ENCODE results near the gene SCUBE2. TPM values are rescaled to one million over a fixed set of nuclear protein-coding genes. Genes with fewer than 3 reads are reported as not detected.

The SCUBE2 gene
- polyA plus RNA-seq, 2 of the 4 experiments (the other 2 are of a cell fraction) = 0.49 to 0.63 TPM

DNA sequence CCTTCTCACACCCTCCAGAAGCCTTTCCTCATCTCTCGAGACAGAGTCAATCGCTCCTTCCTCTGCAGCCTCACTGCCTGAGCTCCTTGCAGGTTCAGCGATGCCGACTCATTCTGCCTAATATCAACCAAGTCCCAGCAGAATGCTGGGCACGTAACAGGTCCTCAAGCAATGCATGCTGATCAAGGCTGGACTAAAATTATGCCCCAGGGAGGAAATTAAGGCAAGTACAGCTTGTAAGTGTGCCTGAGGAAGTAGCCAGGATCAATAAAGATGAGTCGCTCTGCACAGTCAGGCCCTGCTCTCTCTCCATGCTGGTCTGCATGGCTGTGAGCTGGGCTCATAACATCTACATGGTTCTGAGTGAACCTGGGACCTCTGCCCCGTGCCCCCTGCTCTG lies 62.0 kb downstream of the SCUBE2 start:
- TF ChIP-seq, protein P1, sequence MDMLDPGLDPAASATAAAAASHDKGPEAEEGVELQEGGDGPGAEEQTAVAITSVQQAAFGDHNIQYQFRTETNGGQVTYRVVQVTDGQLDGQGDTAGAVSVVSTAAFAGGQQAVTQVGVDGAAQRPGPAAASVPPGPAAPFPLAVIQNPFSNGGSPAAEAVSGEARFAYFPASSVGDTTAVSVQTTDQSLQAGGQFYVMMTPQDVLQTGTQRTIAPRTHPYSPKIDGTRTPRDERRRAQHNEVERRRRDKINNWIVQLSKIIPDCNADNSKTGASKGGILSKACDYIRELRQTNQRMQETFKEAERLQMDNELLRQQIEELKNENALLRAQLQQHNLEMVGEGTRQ (IDR thresholded peaks at IDR 0.05) = no peak
- TF ChIP-seq, protein P2, sequence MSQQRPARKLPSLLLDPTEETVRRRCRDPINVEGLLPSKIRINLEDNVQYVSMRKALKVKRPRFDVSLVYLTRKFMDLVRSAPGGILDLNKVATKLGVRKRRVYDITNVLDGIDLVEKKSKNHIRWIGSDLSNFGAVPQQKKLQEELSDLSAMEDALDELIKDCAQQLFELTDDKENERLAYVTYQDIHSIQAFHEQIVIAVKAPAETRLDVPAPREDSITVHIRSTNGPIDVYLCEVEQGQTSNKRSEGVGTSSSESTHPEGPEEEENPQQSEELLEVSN (IDR thresholded peaks at IDR 0.05; ENCODE audit: borderline replicate concordance, low read depth) = no peak
- TF ChIP-seq TP53 (CRISPR knock-in tag; IDR thresholded peaks at IDR 0.05) (no peak), RCOR1 (IDR thresholded peaks at IDR 0.05; ENCODE audit: low read depth, low read length) (no peak)
- Histone ChIP-seq H3K27ac (no peak overlapping the region), H3K9me3 (no peaks in the 10 kb centered on the region), H3K4me1 (no peaks in the 10 kb centered on the region), H3K4me3 (no peak overlapping the region), H3K4me2 (no peak overlapping the region)
- CTCF ChIA-PET = interaction anchor here (0.7 to 4.6 kb wide), 4 partner anchors 10 to 110 kb away, joined by 3 to 48 read pairs (median 3); no protein-coding TSS in a partner anchor
- FAIRE-seq (no peak), DNase-seq (ENCODE audit: low read depth in 1 of 2, low spot score in 1 of 2) (no peak), ATAC-seq (no peak)
- POLR2A ChIA-PET = no interaction called here
- 70% methylated on average over 7 of the region's 7 CpGs for WGBS (ENCODE audit: missing lambda C conversion rate)

DNA sequence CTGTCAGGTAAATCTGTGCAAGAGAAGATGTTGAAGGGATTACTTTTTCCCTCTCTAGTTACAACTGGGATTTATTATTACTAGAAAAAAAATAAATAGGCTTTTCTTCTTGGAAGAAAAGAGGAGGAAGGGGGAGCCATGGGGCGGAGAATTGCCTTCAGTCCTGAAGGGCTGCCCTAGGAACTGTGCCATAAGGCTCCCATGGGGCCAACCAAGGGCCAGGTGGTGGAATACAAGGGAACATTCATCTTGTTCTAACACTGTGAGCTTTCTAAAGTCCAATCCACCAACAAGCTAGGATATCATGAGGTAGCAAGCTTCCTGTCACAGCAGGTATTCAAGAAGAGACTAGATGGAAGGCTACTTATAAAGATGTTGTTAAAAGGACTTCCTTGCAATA lies 62.8 kb downstream of the SCUBE2 start:
- POLR2A ChIA-PET = no interaction called here
- no peak for ATAC-seq
- CTCF ChIA-PET = interaction anchor here (1.0 to 4.6 kb wide), 6 partner anchors 10 to 111 kb away, joined by 3 to 48 read pairs (median 4); no protein-coding TSS in a partner anchor
- Histone ChIP-seq H3K4me2 (no peak overlapping the region), H3K4me1 (no peaks in the 10 kb centered on the region), H3K4me3 (no peak overlapping the region), H3K27ac (no peak overlapping the region), H3K9me3 (no peaks in the 10 kb centered on the region)
- no peak for FAIRE-seq
- 88% methylated on average over 1 of the region's 1 CpG for WGBS (ENCODE audit: missing lambda C conversion rate)
- DNase-seq (ENCODE audit: low read depth in 1 of 2, low spot score in 1 of 2) = no peak
- TF ChIP-seq KDM5A (IDR thresholded peaks at IDR 0.05) (no peak), MAZ (IDR thresholded peaks at IDR 0.05; ENCODE audit: borderline replicate concordance, low read depth, low read length) (no peak), HOXA7 (CRISPR knock-in tag; IDR thresholded peaks at IDR 0.05) (no peak), ZNF302 (CRISPR knock-in tag; IDR thresholded peaks at IDR 0.05) (no peak), RCOR1 (IDR thresholded peaks at IDR 0.05; ENCODE audit: low read depth, low read length) (no peak), MAFK (IDR thresholded peaks at IDR 0.05; ENCODE audit: partially characterized antibody) (no peak), NFE2L2 (conservative IDR thresholded peaks at IDR 0.05; ENCODE audit: low read length) (no peak), NPAS2 (CRISPR knock-in tag; IDR thresholded peaks at IDR 0.05; ENCODE audit: borderline replicate concordance) (no peak), HEYL (CRISPR knock-in tag; IDR thresholded peaks at IDR 0.05) (no peak), ZC3H11A (IDR thresholded peaks at IDR 0.05) (no peak), TFCP2L1 (CRISPR knock-in tag; IDR thresholded peaks at IDR 0.05) (no peak), CEBPB (IDR thresholded peaks at IDR 0.05) (no peak), POLR2AphosphoS2 (conservative IDR thresholded peaks at IDR 0.05; ENCODE audit: low read length) (no peak), ZSCAN20 (CRISPR knock-in tag; IDR thresholded peaks at IDR 0.05) (no peak)
- TF ChIP-seq, protein P3, sequence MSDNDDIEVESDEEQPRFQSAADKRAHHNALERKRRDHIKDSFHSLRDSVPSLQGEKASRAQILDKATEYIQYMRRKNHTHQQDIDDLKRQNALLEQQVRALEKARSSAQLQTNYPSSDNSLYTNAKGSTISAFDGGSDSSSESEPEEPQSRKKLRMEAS (IDR thresholded peaks at IDR 0.05) = no peak
- TF ChIP-seq, protein P4, sequence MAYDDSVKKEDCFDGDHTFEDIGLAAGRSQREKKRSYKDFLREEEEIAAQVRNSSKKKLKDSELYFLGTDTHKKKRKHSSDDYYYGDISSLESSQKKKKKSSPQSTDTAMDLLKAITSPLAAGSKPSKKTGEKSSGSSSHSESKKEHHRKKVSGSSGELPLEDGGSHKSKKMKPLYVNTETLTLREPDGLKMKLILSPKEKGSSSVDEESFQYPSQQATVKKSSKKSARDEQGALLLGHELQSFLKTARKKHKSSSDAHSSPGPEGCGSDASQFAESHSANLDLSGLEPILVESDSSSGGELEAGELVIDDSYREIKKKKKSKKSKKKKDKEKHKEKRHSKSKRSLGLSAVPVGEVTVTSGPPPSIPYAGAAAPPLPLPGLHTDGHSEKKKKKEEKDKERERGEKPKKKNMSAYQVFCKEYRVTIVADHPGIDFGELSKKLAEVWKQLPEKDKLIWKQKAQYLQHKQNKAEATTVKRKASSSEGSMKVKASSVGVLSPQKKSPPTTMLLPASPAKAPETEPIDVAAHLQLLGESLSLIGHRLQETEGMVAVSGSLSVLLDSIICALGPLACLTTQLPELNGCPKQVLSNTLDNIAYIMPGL (CRISPR knock-in tag; IDR thresholded peaks at IDR 0.05; ENCODE audit: borderline replicate concordance) = no peak

DNA sequence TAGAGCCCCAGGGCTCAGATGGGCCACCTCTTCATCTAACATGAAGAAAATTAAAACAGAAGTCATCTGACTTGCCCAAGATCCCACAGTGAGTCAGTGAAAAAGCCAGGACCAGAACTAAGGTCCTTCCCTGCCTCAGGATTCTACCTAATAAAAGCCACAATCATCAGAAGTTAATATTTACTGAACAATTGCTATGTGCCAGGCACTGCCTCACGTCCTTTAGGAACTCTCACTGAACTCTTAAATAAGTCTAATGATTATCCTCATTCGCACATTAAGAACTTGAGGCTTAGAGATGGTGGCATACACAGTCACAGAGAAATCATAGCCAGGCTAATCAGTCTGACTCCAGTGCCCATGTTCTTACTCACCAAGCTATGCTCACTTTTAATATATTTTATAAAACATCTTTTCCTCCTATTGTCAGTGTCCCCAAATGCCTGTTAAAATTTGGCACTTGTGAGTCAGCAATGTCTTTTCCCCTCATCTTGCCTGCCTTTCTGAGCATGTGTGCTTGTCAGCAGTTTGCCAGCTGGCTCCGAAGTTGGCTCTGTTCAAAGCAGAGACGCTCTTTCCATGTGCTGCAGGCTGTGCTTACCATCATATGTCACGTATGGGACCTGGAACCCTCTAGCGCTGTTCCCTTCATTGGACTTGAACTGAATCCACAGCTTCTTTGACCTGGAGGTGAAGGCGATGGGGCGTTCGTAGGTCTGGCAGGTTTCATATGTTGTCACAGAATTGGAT lies 66.1 kb downstream of the SCUBE2 start:
- H3K4me2 ChIP-seq = no peak overlapping the region
- ChIA-PET CTCF (interaction anchor here (1.6 to 3.6 kb wide), 2 partner anchors 10 to 113 kb away, joined by 7 to 35 read pairs; no protein-coding TSS in a partner anchor), POLR2A (no interaction called here)
- no peaks in the 10 kb centered on the region for H3K4me1 ChIP-seq
- no peak for ATAC-seq
- WGBS (ENCODE audit: missing lambda C conversion rate) = 74% methylated on average over 9 of the region's 9 CpGs
- no peak for TF ChIP-seq RFX5 (IDR thresholded peaks at IDR 0.05)
- TF ChIP-seq MAZ (IDR thresholded peaks at IDR 0.05; ENCODE audit: borderline replicate concordance, low read depth, low read length) = no peak
- no peak for TF ChIP-seq POLR2A (IDR thresholded peaks at IDR 0.05; ENCODE audit: low read length)
- no peak for FAIRE-seq
- no peak for DNase-seq (ENCODE audit: low read depth in 1 of 2, low spot score in 1 of 2)
- no peaks in the 10 kb centered on the region for H3K9me3 ChIP-seq
- no peak overlapping the region for H3K27ac ChIP-seq
- no peak overlapping the region for H3K4me3 ChIP-seq

Measured in A549 (cell line).